KMS-11 (cell line): ENCODE measurements around the gene ANKRD30BL.
A peak's percentile ranks its signal among the peaks of the same experiment; 100 is the strongest.
"Not testable (repeated sequence)": the region's sequence is repeated elsewhere in the genome, so short reads cannot be mapped to it uniquely, and the experiment has no call there.

ENCODE experiments used
- H2AFZ ChIP-seq: fragments of 200-600 bp; sonication (generic); 2 replicates; pipeline ENCODE4 v1.6.1; 2016; ENCODE audit warnings: antibody characterized with exemption, mixed run types, low read depth
- H3K27ac ChIP-seq: fragments of 200-600 bp; sonication (generic); 2 replicates; pipeline ENCODE4 v1.6.1; 2016; ENCODE audit warnings: mild to moderate bottlenecking, mixed run types
- H3K27me3 ChIP-seq: fragments of 200-600 bp; sonication (generic); 2 replicates; pipeline ENCODE4 v1.6.1; 2017; ENCODE audit warnings: mild to moderate bottlenecking, low read depth, mixed run types, moderate library complexity; ENCODE audit not compliant: insufficient read depth
- H3K36me3 ChIP-seq: fragments of 200-600 bp; sonication (generic); 2 replicates; pipeline ENCODE4 v1.6.1; 2017; ENCODE audit warnings: mild to moderate bottlenecking, mixed run types; ENCODE audit not compliant: insufficient read depth
- H3K4me1 ChIP-seq: fragments of 200-600 bp; sonication (generic); 2 replicates; pipeline ENCODE4 v1.6.1; 2016; ENCODE audit warnings: mild to moderate bottlenecking, low read depth, mixed run types; ENCODE audit not compliant: poor library complexity, severe bottlenecking
- H3K4me2 ChIP-seq: fragments of 200-600 bp; sonication (generic); 2 replicates; pipeline ENCODE4 v1.7.0; 2016; ENCODE audit warnings: mild to moderate bottlenecking, mixed run types
- H3K4me3 ChIP-seq: fragments of 200-600 bp; sonication (generic); IDR thresholded peaks from 2 replicates; pipeline ENCODE4 v1.6.1; 2017; ENCODE audit warnings: low read depth, low read length, mixed read lengths; ENCODE audit not compliant: insufficient read depth
- H3K79me2 ChIP-seq: fragments of 200-600 bp; sonication (generic); 2 replicates; pipeline ENCODE4 v1.6.1; 2016; ENCODE audit warnings: low read depth, mixed run types; ENCODE audit not compliant: insufficient read depth
- H3K9ac ChIP-seq: fragments of 200-600 bp; sonication (generic); 2 replicates; pipeline ENCODE4 v1.6.1; 2016; ENCODE audit warnings: mild to moderate bottlenecking, mixed run types
- H4K20me1 ChIP-seq: fragments of 200-600 bp; sonication (generic); 2 replicates; pipeline ENCODE4 v1.6.1; 2016; ENCODE audit warnings: mild to moderate bottlenecking, mixed run types; ENCODE audit not compliant: insufficient read depth
- CTCF ChIP-seq: fragments of 200-600 bp; sonication (generic); conservative IDR thresholded peaks from 2 replicates; pipeline ENCODE4 v1.6.1; 2017; ENCODE audit warnings: low read depth, mild to moderate bottlenecking, antibody characterized with exemption, low read length, moderate library complexity, mixed read lengths

The ANKRD30BL gene, protein sequence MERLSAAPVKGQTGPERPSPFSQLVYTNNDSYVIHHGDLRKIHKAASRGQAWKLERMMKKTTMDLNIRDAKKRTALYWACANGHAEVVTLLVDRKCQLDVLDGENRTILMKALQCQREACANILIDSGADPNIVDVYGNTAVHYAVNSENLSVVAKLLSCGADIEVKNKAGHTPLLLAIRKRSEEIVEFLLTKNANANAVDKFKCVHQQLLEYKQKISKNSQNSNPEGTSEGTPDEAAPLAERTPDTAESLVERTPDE

GRCh38 chr2:132161161-132162124 lies at the start of gene ANKRD30BL:
Gene ANKRD30BL (minus strand): TSS chr2:132161952. CDS start chr2:132161705, 247 bp downstream.
- H3K9ac ChIP-seq, H3K27me3 ChIP-seq, H3K27ac ChIP-seq, H4K20me1 ChIP-seq, H3K4me1 ChIP-seq, H3K36me3 ChIP-seq, H3K79me2 ChIP-seq, H2AFZ ChIP-seq, H3K4me2 ChIP-seq, H3K4me3 ChIP-seq: not testable (repeated sequence)

- not testable (repeated sequence) for H3K9ac ChIP-seq, H3K27ac ChIP-seq, H3K36me3 ChIP-seq, H3K4me3 ChIP-seq, H3K4me1 ChIP-seq, H4K20me1 ChIP-seq, H3K79me2 ChIP-seq, H3K27me3 ChIP-seq, H2AFZ ChIP-seq
- H3K4me2 ChIP-seq, result 0 out of 2 replicates have a peak overlapping the region, but pooled peaks have one; percentile 21
Observed at GRCh38 chr2:132202866-132203265, 41.1 kb upstream of the ANKRD30BL start.

GRCh38 chr2:132192854-132193253 lies 31.1 kb upstream of the ANKRD30BL start:
- H3K79me2 ChIP-seq, H3K4me1 ChIP-seq, H3K4me3 ChIP-seq, H3K9ac ChIP-seq, H2AFZ ChIP-seq, H3K27ac ChIP-seq, H4K20me1 ChIP-seq, H3K27me3 ChIP-seq, H3K4me2 ChIP-seq, H3K36me3 ChIP-seq: not testable (repeated sequence)

- H3K36me3 ChIP-seq, H3K4me2 ChIP-seq, H3K9ac ChIP-seq, H3K27ac ChIP-seq, H3K27me3 ChIP-seq, H3K79me2 ChIP-seq, H4K20me1 ChIP-seq, H2AFZ ChIP-seq, H3K4me1 ChIP-seq, H3K4me3 ChIP-seq: not testable (repeated sequence)
Observed at GRCh38 chr2:132167100-132167499, 5.3 kb upstream of the ANKRD30BL start.

- not testable (repeated sequence) for H3K27ac ChIP-seq, H3K79me2 ChIP-seq, H3K36me3 ChIP-seq, H4K20me1 ChIP-seq, H3K4me1 ChIP-seq, H3K4me2 ChIP-seq, H3K9ac ChIP-seq, H2AFZ ChIP-seq, H3K4me3 ChIP-seq, H3K27me3 ChIP-seq
Observed at GRCh38 chr2:132162125-132162660, 441 bp upstream of the ANKRD30BL start.

DNA sequence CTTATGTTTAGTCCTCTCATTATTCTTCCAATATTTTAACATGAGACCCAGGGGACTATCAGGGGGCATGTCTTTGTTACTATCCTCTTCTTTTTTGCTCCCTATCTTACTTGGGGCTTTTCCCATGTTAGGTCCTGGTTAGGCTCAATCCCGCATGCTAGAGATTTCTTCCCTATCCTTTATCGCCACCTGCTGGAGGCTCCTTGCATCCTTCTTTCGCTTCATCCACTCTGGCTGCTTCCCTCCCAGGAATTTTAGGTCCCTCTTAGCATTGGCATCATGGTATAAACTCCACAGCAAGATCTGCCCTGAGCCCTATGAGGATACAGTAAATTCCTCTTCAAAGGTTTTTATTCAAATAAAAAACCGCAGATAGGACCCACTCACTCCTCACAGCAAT lies 15.0 kb downstream of the ANKRD30BL start:
- TF ChIP-seq CTCF, result peak; percentile 47
- not testable (repeated sequence) for H3K27me3 ChIP-seq, H3K79me2 ChIP-seq, H3K9ac ChIP-seq, H3K36me3 ChIP-seq, H4K20me1 ChIP-seq, H2AFZ ChIP-seq, H3K4me2 ChIP-seq, H3K4me3 ChIP-seq, H3K27ac ChIP-seq, H3K4me1 ChIP-seq
